Left colon (tissue), 2 donors: ENCODE measurements around the gene RADIL. TPM values are rescaled to one million over a fixed set of nuclear protein-coding genes. Genes with fewer than 3 reads are reported as not detected.
A peak's percentile ranks its signal among the peaks of the same experiment; 100 is the strongest.

ENCODE experiments used
- ATAC-seq: fragments of 200-7000 bp; cut with Tn5 transposase; one replicate; pipeline ENCODE4 v1.9.1; 2020; ENCODE audit warnings: mild to moderate bottlenecking, moderate library complexity
- DNase-seq, 2 donors: peaks; one replicate each; pipeline ENCODE4 v3.0.0-alpha.2; 2020
- intact Hi-C, 2 donors: fragments of 100-400 bp; cut with DNase I in 1 of 2; cut with micrococcal nuclease in 1 of 2; formaldehyde crosslinking; loops; one replicate each; pipeline versions ENCODE4 v1.11.2 to v1.14.0; 2022; cut with DNase I, micrococcal nuclease
- total RNA-seq, 2 donors: library from RNA; stranded (reverse); fragmentation: NEBNext Ultra II Directional; extraction: Animal tissue kit (Norgen Biotek cat#: 25700); gene quantifications; one replicate each; pipeline ENCODE4 v1.2.1, GENCODE V29; 2021
- donor health status: DM: no; HTN: no; CAD: no.
- donor health status: DM: yes; HTN: yes; CAD: no.

The RADIL gene
- total RNA-seq, 2 donors from 2014 or later: 1.4 to 1.9 TPM

DNA sequence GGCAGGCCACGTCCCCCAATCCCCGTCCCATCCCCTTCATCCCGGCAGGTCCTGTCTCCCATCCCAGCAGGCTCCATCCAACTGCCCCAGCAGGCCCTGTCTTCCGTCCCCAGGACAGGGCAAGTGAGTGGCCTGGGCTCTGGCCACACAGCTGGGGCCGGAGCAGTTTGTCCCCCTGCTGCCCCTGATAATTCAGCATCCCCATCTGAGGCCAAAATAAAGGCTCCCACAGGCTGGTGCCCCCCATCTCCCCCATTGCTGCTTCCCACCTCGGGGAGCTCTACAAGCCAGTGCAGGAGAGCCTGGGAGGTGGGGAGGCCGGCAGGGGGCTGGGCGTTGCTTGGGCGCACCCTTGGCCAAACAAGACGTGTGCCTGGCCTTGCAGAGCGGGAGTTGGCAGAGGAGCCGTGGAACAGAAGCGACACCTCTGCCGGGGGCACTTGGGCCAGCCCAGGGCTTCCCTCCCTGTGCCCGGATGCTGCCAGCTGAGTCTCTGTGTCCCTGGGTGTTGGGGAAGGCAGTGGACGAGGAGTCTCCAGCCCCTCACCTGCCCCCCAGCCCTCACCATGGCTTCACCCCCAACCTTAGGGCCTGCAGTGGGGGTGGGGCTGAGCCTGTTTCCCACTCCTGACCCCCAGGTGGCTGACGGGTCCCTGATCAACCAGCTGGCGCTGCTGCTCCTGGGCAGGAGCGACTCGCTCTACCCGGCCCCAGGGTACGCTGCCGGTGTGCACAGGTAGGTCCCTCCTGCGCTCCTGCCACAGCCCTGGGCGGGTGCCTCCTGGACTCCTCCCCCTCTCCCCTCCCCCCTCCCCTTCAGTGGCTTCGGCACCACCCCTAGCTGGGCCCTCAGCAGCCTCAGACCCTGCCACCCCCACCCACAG, 94.1 kb downstream of the RADIL start:
- no peak for ATAC-seq
- intact Hi-C loops: loop anchor here in 1 of 2 donors (10.0 kb wide), 1 partner anchor 295 kb away; no protein-coding TSS in a partner anchor

DNA sequence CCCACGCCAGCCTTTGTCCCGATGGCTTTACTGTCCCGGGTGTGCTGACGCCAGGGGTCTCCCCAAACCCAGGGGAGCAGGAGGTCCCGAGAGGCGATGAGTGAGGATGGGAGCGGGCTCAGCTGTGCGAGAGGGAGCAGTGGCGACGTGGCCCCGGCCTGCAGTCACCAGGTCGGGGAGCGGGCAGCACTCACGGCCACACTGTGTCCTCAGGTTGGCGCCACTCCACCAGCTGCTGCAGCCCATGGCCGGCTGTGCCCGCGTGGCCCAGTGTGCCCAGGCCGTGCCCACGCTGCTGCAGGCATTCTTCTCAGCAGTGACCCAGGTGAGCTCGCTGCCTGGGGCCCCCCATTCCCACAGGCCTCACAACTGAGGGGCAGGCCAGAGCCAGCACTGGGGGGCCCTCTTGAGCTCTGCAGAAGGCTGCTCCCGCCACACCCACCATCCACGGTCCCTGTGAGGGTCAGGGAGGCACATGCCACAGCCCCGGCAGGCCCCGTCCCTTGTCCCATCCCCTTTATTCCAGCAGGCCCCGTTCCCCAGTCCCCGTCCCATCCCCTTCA, 94.8 kb downstream of the RADIL start:
- ATAC-seq: no peak
- intact Hi-C loops: no loop called here
- DNase-seq: no peak

More for the DNA sequence above, 94.1 kb downstream of the RADIL start:
- no peak for DNase-seq

- ATAC-seq (no peak), DNase-seq (no peak)
- intact Hi-C loops: no loop called here
Observed at GRCh38 chr7:4787947-4788626, 95.4 kb downstream of the RADIL start.

DNA sequence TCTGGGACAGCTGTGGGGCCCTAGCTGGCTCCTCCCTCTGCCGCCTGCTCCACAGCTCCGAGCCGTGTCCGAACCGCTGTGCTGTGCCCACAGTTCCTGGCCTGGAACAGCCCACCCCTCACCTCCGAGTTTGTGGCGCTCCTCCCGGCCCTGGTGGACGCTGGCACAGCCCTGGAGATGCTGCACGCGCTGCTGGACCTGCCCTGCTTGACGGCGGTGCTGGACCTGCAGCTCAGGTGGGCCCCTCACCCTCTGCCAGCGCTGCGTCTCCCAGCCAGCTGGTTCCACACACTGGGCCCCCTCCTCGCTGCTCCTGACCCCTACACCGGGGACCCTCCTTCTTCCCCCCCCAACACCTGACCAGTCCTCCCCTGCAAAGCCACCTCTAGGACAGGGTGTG, 96.0 kb downstream of the RADIL start:
- DNase-seq: no peak
- intact Hi-C loops: no loop called here
- ATAC-seq: no peak

DNA sequence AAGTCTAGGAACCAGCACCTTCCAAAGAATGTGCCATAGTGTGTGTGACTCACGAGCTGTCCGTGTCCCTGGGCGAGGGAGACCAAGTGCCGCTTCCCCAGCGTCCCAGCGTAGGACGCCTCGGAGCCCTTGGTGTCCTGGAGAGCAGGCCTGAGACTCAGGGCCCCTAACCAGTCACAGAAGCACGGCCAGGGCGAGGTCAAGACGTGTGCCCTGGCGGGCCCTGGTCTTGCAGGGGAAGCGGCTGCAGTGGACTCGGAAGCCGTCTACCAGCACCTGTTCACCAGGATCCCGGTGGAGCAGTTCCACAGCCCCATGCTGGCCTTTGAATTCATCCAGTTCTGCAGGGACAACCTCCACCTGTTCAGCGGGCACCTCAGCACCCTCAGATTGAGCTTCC, 97.5 kb downstream of the RADIL start:
- intact Hi-C loops: no loop called here
- ATAC-seq: no peak

GRCh38 chr7:4785371-4785770, 98.1 kb downstream of the RADIL start:
- intact Hi-C loops: no loop called here
- DNase-seq: no peak
- no peak for ATAC-seq

More for the DNA sequence above, 97.5 kb downstream of the RADIL start:
- no peak for DNase-seq

GRCh38 chr7:4784799-4785198, 98.7 kb downstream of the RADIL start:
- DNase-seq (no peak), ATAC-seq (no peak)
- intact Hi-C loops: no loop called here

DNA sequence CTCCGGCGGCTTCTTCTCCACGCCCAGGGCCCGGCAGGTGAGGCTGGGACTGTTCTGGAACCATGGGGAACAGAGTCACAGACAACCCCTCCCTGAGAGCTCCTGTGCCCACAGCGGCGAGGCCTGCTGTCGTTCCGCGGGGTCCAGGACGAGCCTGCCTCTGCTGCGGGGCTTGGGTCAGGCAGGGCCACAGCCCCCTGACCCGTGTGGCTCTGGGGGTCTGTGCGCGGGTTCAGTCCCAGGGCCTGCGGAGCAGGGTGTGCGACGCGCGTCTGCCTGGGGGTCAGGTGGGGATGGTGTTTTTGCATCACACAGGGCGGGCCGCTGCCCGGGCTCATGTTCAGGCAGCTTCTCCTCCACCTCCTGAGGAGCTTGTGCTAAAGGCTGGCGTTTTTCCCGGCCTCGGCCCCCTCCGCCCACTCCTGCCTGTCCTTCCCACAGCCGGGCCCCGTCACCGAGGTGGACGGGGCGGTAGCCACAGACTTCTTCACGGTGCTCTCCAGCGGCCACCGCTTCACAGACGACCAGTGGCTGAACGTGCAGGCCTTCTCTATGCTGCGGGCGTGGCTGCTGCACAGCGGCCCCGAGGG, 99.7 kb downstream of the RADIL start:
- DNase-seq (no peak), ATAC-seq (no peak)
- intact Hi-C loops: no loop called here

DNA sequence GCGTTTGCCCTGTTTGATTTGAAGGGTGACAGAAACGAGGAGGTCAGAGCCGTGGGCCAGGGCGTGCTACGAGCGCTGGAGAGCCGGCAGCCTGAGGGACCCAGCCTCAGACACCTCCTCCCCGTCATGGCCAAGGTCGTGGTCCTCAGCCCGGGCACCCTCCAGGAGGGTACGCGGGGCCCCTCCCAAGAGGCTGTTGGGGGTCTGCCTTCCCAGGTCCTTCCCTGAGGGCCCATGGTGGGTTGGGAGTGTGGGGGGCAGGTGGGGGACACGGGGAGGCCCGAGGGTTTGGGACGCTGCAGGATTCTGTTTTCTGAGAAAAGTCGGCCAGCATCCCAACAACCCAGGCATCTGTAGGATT, 100.2 kb downstream of the RADIL start:
- DNase-seq: no peak
- ATAC-seq: no peak
- intact Hi-C loops: no loop called here

DNA sequence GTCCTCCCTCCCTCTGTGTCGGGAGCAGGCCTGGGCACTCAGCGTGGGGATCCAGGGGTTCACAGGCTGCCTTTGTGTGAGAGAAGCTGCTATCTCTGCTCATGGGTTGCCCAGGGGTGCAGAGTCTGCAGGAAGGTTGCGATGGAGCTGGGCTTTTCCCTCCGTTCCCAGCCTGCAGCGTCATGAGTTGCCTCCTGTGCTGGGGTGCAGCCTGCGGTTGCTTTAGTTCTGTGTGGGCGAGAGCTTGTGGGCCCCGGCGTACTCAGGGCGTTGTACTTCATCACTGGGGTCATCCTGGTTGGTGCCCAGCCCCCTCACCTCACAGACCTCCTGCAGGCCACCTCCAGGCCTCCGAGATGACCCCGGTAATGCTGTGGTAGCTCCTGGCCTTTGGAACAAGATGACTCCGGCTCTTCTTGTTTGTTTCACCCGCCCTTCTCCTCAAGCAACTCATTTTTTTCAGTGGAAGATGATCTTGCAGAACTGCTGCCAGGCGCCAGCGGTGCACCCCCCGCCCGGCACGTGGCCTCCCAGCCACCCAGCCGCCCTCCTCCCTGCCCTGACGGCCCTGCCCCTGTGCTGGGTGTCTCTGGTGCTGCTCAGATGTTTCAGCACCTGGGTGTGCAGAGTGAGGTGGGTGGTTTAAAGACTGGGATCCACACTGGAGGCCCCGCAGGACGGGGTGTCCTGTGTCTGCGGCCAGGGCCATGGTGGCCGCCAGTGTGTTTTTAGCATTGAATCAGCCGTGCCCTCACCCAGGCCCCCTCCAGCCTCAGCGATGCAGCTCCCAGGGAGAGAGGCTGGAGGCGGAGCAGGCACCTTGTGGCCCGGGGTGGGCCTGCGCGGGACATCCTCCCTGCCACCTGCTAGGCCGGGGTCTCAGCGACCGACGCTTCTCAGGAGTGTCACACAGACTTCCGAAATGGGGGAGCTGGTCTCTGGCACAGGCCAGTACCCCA, 100.9 kb downstream of the RADIL start:
- intact Hi-C loops: no loop called here
- DNase-seq (no peak), ATAC-seq (peak; percentile 9)

DNA sequence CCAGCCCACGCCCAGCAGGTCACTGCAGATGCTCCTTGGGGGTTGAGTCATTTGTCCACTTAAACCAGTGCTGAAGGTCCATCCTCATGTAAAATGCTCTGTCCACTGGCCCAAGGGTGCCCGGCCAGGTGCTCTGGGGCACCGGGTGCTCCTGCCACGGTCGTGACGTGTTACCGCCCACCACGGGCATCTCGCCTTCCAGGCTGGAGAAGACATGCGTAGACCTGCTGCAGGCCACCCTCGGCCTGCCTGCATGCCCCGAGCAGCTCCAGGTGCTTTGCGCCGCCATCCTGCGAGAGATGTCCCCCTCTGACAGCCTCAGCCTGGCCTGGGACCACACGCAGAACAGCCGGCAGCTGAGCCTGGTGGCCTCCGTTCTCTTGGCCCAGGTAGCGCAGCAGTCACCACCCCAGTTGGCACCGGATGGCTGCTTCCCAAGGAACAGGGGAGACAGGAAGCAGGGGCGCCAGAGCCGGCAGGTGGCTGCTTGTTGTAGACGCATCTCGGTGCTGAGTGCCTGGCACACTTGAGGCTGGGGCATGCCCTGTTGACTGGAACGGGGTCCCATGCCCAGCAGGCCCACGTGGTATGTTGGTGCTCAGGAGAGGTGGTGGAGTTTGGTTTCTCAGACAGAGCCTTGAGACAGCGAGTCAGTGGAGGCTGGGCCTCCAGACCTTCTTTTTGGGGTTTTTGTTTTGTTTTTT, 102.0 kb downstream of the RADIL start:
- ATAC-seq: no peak
- no peak for DNase-seq
- intact Hi-C loops: no loop called here

GRCh38 chr7:4779118-4779517, 104.4 kb downstream of the RADIL start:
- DNase-seq (no peak), ATAC-seq (no peak)
- intact Hi-C loops: no loop called here

DNA sequence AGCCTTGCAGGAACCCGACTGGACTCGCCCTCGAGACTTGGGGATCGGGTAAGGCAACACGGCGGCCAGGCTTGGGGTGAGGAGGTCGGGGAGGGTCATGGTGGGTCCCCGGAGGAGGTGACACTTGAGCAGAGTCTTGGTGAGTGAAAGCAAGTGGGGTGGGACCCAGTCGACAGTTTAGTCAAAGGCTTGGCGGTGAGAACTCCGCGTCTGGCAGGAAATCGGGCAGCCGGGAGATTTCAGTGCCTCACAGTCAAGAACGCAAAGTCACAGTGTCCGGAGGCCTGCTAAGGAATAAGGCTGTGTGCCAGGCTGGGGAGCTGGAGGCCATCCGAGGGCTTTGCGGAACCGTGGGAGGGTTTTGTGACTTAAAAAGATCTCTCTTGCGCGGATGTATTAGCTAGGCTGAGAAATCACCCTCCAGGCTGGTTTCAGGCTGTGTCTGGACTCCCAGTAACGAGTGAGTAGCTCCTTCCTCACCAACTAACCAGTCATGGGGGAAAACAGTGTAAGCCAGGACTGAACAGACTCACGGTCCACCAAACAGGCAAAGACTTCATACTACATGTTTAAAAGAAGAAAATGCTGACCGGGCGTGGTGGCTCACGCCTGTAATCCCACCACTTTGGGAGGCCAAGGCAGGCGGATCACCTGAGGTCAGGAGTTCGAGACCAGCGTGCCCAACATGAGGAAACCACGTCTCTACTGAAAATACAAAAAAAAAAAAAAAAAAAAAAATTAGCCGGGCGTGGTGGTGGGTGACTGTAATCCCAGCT, 107.5 kb downstream of the RADIL start:
- ATAC-seq (peak; percentile 46), DNase-seq (no peak)
- intact Hi-C loops: no loop called here

DNA sequence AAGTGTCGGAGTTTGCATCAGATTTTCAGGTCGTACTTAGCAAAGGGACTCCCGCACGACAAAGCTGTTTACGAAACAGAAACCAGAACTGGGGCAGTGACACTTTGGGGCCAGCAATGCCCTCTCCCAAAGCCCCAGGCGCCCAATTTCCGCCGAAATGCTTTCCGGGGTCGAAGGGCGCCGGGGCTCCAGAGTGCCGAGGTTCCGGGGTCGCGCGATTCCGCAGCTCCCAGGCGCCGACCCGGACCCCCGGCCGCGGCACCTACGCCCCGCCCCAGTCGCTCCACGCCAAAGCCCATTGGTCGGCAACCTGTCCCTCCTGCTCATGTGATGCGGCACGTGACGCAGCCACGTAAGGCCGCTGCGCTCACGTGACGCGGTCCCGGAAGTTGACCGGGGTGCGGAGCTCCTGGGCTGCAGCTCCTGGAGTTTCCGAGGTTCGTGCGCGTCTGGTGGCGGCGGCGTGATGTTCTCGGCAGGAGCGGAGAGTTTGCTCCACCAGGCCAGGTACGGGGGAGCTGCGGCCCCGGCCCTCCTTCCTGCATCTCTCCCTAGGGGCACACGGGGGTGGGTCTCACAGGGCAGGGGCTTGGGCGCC, 108.2 kb downstream of the RADIL start, which contains the start of gene AP5Z1:
TSS of gene AP5Z1 (plus strand) at position 374 of the 598 bp plus-strand sequence. CDS start at position 467, 93 bp downstream.
- peak; percentile 95 for ATAC-seq
- peak; percentile 97 to 98 for DNase-seq
- intact Hi-C loops: no loop called here

- intact Hi-C loops: no loop called here
- DNase-seq: peak in 1 of 2 donors; percentile 54
- peak; percentile 38 for ATAC-seq
Observed at GRCh38 chr7:4774658-4775249, 108.8 kb downstream of the RADIL start.

DNA sequence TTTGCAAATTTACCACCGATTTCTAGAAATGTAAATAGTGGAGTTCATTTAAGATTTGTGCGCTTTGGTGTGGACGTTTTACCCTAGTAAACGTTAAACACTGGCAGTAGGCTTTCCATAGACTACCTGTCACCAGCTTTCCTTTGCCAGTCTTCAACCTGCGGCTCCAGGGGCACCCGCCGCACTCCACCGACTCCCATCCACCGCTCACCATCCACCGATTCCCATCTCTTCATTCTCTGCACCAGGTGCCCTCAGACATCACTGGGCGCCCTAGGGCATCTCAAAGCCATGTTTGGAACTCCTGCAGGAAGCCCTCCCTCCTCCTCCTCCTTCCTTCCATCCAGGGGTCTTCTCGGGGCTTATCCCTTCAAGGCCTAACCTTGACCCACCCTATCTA, 109.5 kb downstream of the RADIL start:
- DNase-seq: no peak
- intact Hi-C loops: no loop called here
- no peak for ATAC-seq
